ENCODE data around the gene JARID2.

GRCh38 chr6:15435468-15435867 lies 189.6 kb downstream of the JARID2 start:
- TF ChIP-seq CTCF (IDR thresholded peaks at IDR 0.05; ENCODE audit: low read length): no peak
- no peak for TF ChIP-seq EZH2phosphoT487 (IDR thresholded peaks at IDR 0.05; ENCODE audit: low read length)
- no peak for TF ChIP-seq EZH2 (optimal IDR thresholded peaks at IDR 0.05; ENCODE audit: low read depth, low read length)
